RWPE1 (cell line): Measurements from ENCODE around the gene ARL15.
"Not testable (repeated sequence)": the region's sequence is repeated elsewhere in the genome, so short reads cannot be mapped to it uniquely, and the experiment has no call there.

Experiments used
- CTCF ChIA-PET: fragments of 350-600 bp; sonication (Branson Sonifier 250); formaldehyde crosslinking; extraction: SDS; loops from one replicate; lab custom pipeline; 2021; lab: Yijun Ruan, JAX
- POLR2A ChIA-PET: fragments of 400-600 bp; formaldehyde crosslinking; extraction: SDS; loops from one replicate; lab custom pipeline; 2020; ENCODE audit warnings: antibody characterized with exemption; ENCODE audit not compliant: low non-redundant PET; lab: Yijun Ruan, JAX
- DNase-seq: peaks from one replicate; pipeline ENCODE4 v3.0.0; 2012; ENCODE audit warnings: low spot score
- H3K27ac ChIP-seq: fragments of 450-650 bp; 2 replicates; pipeline ENCODE4 v1.5.1; 2017
- TF ChIP-seq, protein P1 (sequence below): fragments of 450-650 bp; conservative IDR thresholded peaks from 2 replicates; pipeline ENCODE4 v1.5.1; 2017; ENCODE audit warnings: low read depth, mild to moderate bottlenecking

ARL15 gene

DNA sequence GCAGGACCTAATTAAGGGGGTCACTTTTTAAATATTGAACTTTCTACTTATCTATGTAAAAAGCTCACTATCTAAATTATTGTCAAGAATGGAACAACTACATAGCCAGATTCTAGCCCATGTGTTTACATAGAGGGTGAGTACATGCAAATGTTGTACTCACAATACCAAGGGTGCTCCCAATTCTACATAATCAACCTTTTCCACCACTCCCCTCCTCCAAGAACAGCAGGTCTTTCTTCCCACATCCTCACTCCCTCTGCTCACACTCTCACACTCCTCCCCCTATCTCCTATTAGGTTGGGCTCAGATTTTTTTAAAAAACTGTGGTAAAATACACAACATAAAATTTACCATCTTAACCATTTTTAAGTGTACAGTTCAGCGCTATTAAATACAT, 325.4 kb downstream of the ARL15 start:
- TF ChIP-seq, protein P1, sequence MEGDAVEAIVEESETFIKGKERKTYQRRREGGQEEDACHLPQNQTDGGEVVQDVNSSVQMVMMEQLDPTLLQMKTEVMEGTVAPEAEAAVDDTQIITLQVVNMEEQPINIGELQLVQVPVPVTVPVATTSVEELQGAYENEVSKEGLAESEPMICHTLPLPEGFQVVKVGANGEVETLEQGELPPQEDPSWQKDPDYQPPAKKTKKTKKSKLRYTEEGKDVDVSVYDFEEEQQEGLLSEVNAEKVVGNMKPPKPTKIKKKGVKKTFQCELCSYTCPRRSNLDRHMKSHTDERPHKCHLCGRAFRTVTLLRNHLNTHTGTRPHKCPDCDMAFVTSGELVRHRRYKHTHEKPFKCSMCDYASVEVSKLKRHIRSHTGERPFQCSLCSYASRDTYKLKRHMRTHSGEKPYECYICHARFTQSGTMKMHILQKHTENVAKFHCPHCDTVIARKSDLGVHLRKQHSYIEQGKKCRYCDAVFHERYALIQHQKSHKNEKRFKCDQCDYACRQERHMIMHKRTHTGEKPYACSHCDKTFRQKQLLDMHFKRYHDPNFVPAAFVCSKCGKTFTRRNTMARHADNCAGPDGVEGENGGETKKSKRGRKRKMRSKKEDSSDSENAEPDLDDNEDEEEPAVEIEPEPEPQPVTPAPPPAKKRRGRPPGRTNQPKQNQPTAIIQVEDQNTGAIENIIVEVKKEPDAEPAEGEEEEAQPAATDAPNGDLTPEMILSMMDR = no peak
- CTCF ChIA-PET = no interaction called here
- POLR2A ChIA-PET = no interaction called here
- DNase-seq = no peak
- H3K27ac ChIP-seq = no peak overlapping the region

DNA sequence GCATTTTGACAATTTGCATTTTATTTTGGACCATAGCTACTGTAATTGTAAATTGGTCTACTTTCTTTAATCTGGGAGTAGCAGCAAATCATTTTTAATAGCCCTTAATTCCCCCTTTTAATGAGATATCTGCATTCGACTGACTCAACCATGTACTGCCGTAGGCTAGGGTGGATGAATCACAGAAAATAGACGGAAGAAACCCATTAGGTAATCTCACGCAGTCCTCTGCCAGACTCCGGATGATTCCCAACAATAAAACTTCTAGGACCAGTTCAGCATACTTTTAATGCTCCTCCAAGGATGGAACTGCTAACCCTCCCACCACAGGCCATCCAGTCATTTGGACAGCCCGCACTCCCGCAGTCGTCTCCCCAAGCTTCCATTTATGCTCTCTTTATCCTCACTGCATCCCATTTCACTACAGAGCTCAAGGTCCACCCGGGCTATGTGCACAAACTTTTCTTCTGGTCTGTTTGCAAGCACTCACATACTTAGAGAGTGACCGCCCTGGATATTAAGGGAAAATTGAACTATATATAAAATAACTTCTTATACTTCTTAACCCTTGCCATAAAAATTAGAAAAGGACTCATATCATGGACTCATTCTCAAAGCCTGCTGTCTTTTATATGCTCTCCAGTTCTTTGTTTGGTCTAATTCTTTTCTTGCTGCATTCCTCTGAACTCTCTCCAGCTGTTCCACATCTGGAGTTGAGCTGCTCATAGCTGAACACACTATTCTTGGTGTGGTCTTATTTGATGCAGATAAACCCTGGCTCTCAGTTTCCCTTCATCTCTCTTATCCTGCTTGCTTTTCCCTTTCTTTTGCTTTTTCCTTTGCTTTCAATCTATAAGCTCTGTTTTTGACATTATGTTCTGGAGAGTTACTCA, 326.6 kb downstream of the ARL15 start:
- POLR2A ChIA-PET = no interaction called here
- H3K27ac ChIP-seq = no peak overlapping the region
- CTCF ChIA-PET = interaction anchor here (0.6 kb wide), 1 partner anchor 232 kb away, joined by 3 read pairs; no protein-coding TSS in a partner anchor
- peak; percentile 89 for DNase-seq
- TF ChIP-seq, protein P1 = no peak

DNA sequence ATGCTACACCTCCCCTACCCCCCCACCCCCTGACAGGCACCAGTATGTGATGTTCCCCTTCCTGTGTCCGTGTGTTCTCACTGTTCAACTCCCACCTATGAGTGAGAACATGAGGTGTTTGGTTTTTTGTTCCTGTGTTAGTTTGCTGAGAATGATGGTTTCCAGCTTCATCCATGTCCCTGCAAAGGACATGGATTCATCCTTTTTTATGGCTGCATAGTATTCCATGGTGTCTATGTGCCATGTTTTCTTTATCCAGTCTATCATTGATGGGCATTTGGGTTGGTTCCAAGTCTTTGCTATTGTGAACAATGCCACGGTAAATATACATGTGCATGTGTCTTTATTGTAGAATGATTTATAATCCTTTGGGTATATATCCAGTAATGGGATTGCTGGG, 328.1 kb downstream of the ARL15 start:
- H3K27ac ChIP-seq, POLR2A ChIA-PET, CTCF ChIA-PET, DNase-seq: not testable (repeated sequence)

- TF ChIP-seq, protein P1 = no peak
- ChIA-PET CTCF (no interaction called here), POLR2A (no interaction called here)
- no peak for DNase-seq
- H3K27ac ChIP-seq = no peak overlapping the region
Observed at GRCh38 chr5:53980061-53980460, 330.3 kb downstream of the ARL15 start.

DNA sequence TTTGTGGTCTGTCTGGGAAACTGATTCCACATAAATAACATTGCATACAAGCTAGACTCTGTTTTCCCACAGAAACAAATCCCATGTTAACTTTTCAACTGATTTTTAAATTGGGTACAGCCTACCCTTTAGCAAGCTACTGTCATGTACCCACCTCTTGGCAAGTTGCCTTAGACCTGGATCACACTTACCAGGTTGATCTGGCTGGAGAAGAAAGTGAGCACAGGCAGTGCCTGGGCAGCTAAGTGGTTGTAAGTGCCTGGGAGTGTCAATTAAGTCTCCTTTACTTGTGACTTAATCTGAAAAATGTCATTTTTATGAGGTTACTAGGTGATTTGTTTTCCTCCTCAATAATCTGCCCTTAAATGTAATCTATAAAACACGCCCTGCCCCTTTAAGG, 336.4 kb downstream of the ARL15 start:
- TF ChIP-seq, protein P1 = no peak
- no peak for DNase-seq
- POLR2A ChIA-PET = no interaction called here
- no peak overlapping the region for H3K27ac ChIP-seq
- CTCF ChIA-PET = interaction anchor here (0.7 kb wide), 1 partner anchor 195 kb away, joined by 4 read pairs; no protein-coding TSS in a partner anchor

GRCh38 chr5:53972314-53972713, 338.1 kb downstream of the ARL15 start:
- CTCF ChIA-PET = no interaction called here
- TF ChIP-seq, protein P1 = no peak
- POLR2A ChIA-PET = no interaction called here
- H3K27ac ChIP-seq = no peak overlapping the region
- no peak for DNase-seq

DNA sequence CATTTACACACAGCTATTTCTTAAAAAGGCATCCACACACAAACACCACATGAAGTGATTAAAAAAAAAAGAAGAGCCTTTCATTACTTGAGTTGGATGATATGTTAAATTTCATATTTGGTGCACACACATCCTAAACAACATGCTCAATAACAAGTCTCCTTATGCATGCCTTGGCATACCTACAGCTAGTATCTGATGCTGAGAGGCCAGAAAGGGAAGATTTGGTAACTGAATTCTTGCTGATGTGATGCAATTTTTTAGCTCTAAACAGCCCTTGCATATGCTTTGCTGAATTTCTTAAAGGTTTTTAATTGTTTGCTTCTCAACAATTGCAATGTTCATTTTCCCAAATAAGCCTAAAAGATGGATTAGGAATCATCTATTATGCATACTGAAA, 338.8 kb downstream of the ARL15 start:
- CTCF ChIA-PET = interaction anchor here (0.6 kb wide), 1 partner anchor 146 kb away, joined by 3 read pairs; no protein-coding TSS in a partner anchor
- TF ChIP-seq, protein P1 = no peak
- H3K27ac ChIP-seq = no peak overlapping the region
- POLR2A ChIA-PET = interaction anchor here (0.6 kb wide), 1 partner anchor 32 kb away, joined by 4 read pairs; no protein-coding TSS in a partner anchor
- no peak for DNase-seq
